ENCODE results near the gene GSPT1.

DNA sequence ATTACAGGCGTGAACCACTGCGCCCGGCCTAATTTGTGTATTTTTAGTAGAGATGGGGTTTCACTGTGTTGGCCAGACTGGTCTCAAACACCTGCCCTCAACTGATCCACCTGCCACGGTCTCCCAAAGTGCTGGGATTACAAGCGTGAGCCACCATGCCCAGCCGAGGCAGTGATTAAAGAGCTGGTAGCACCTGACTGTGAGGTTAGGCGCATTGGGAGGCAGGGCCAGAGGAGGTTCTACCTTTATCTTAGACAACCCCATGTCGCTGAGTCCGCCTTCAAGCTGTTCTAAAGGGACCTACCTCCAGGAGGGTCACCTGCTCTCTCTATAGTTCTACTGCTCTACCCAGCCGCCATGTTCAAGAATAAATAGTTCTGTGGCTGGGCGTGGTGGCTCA lies 72.5 kb downstream of the GSPT1 start:
- TF ChIP-seq, protein P1, sequence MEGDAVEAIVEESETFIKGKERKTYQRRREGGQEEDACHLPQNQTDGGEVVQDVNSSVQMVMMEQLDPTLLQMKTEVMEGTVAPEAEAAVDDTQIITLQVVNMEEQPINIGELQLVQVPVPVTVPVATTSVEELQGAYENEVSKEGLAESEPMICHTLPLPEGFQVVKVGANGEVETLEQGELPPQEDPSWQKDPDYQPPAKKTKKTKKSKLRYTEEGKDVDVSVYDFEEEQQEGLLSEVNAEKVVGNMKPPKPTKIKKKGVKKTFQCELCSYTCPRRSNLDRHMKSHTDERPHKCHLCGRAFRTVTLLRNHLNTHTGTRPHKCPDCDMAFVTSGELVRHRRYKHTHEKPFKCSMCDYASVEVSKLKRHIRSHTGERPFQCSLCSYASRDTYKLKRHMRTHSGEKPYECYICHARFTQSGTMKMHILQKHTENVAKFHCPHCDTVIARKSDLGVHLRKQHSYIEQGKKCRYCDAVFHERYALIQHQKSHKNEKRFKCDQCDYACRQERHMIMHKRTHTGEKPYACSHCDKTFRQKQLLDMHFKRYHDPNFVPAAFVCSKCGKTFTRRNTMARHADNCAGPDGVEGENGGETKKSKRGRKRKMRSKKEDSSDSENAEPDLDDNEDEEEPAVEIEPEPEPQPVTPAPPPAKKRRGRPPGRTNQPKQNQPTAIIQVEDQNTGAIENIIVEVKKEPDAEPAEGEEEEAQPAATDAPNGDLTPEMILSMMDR (IDR thresholded peaks at IDR 0.05) = no peak
- no peak for TF ChIP-seq POLR2AphosphoS5 (IDR thresholded peaks at IDR 0.05)

Data from transverse colon (tissue), 4 donors.